Measurements from ENCODE around the gene ZC3H12D.

ZC3H12D gene

DNA sequence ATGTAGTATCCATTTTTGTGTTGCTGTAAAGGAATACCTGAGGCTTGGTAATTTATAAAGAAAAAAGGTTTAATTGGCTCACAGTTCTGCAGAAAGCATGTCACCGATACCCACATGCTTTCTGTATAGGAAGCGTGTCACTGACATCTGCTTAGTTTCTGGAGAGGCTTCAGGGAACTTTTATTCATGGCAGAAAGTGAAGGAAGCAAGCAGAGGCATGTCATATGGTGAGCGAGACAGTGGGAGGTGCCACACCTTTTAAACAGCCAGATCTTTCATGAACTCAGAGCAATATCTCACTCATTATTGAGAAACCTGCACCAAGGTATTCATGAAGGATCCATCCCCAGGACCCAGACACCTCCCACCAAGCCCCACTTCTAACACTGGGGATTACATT lies 81.3 kb downstream of the ZC3H12D start:
- no peak for DNase-seq

DNA sequence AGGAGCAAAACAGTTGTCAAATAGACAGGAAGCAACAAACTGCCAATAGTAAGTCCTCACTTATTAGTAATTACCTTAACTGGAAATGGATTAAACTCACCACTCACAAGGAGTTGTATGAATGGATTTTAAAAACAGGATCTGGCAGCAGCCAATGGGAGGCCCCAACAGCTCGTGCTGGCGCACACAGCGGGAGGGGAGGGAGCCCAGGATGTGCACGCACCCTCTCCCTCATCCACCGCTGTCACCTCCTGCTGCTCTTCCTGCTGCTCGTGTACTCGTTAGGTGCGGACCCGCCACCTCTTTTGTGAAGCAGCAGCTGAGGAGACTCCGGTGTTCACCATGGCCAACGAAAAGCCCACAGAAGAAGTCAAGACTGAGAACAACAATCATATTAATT lies 84.8 kb downstream of the ZC3H12D start, which contains the start of gene SUMO4:
Gene SUMO4 (plus strand): TSS at position 213 of the 400 bp plus-strand sequence. CDS start 130 bp downstream, at position 343.
- DNase-seq: no peak

DNA sequence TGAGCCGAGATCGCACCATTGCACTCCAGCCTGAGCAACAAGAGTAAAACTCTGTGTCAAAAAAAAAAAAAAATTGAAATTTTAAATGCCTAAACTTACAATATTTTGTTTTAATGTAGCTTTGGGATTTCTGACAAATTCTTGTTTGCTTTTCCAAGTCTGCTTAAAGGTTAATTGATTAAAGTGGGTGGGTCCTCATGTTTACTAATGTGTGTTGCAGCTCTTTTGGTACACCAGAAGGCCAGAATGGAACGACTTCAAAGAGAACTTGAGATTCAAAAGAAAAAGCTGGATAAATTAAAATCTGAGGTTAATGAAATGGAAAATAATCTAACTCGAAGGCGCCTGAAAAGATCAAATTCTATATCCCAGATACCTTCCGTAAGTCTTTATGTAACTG lies 87.4 kb downstream of the ZC3H12D start:
- DNase-seq: no peak

Data from MV-4-11 (cell line).